Measurements from ENCODE around the gene ADAMTS17.

GRCh38 chr15:100341750-100342560 lies at the start of gene ADAMTS17:
- TF ChIP-seq CTCF (IDR thresholded peaks at IDR 0.05) (peak; percentile 58 to 95 (median 86)), POLR2A (IDR thresholded peaks at IDR 0.05) (peak; percentile 39 to 88)
